NCI-H774 (cell line): ENCODE measurements around the gene AQP2.

Experiments
- DNase-seq: peaks from one replicate; lab custom pipeline; 2025; lab: John Stamatoyannopoulos, UW

Gene AQP2

DNA sequence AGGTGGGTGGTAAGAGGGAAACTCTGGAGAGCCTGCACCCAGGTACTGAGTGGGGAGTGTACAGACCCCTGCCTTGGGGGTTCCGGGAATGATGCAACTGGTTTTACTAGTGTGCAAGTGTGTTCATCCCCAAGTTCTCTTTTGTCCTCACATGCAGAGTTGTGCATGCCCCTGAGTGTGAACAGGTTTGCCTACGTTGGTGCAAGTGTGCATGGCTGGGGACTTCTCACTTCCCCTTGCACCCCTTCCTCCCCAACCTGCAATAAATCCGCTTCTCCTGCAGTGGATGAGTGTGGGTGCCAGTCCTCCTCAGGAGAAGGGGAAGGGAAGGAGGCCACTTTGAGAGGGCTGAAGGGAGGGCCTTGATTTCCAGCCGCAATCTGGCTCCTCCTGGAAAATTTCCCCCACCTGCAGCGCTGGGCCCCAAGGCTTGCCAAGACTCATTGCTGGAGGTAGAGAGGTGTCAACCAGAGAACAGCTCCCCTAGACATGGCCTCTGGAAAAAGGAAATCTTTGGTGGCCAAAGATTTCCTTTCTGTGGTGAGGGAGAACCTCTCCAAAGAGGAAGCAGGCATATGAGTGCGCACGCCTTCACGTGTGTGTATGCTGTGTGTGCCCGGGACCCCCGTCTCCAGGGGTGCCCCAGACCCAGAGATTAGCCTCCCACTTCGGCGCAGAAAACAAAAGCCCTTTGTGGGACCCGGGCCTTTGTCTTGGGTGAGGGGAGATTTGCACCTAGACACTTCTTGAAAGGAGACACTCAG lies 5.5 kb downstream of the AQP2 start:
- DNase-seq = no peak

DNA sequence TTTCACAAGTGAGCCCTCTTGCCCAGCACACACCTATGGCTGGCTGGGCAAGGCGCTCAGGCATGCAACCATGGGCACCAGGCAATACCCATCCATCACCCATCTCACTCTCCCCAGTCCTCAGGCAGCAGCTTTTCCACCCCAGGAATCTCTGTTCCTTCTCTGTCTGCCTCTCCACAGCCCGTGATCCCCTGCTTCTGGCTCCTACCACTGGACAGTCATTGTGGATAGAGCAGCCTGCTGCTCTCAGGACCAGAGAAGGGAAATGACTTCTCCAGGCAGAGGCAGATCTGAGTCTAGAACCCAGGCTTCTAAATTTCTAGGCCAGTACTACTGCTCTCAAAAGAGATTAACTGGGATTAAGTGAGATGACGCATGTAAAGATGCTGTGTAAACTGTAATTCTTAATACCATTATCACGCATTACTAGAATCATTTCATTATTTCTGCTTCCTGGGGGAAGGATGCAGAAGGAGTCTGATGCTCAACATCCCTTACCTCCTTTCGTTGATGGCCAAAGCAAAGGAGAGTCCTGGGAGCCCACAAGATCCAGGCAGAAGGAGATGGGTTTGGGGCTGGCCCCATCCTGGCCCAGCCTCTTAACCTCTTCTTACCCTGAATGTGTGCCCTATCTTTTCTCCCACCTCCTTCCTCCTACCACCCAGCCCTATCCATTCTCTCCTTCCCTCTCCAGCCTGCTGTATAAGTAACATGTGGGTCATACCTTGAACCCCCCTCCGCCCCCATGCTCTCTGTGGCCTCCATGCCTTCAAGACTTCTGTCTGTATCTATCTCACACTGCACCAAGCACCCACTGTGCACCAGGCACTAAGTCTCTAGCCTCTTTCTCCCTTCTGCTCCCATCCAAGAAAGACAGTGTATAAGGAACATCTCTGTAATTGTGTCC lies 6.4 kb downstream of the AQP2 start:
- no peak for DNase-seq

DNA sequence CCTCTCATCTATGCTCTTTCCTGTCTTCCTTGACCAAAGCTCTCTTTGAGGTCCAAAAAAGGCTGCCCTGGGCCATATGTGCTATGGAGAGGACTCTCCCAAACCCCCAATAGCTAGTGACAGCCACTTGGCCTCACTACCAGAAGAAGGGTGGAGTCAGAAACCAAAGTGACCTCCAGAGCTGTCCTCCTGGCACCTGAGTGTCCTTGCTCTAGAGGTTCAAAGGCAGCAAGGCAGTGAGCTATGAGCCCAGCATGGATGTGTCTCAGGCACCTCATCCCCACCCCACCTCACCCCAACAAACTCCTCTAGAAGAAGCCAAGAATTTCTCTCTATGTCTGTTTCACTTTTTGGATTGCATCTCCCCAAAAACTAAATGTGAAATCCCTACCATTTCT lies 7.0 kb downstream of the AQP2 start:
- no peak for DNase-seq

DNA sequence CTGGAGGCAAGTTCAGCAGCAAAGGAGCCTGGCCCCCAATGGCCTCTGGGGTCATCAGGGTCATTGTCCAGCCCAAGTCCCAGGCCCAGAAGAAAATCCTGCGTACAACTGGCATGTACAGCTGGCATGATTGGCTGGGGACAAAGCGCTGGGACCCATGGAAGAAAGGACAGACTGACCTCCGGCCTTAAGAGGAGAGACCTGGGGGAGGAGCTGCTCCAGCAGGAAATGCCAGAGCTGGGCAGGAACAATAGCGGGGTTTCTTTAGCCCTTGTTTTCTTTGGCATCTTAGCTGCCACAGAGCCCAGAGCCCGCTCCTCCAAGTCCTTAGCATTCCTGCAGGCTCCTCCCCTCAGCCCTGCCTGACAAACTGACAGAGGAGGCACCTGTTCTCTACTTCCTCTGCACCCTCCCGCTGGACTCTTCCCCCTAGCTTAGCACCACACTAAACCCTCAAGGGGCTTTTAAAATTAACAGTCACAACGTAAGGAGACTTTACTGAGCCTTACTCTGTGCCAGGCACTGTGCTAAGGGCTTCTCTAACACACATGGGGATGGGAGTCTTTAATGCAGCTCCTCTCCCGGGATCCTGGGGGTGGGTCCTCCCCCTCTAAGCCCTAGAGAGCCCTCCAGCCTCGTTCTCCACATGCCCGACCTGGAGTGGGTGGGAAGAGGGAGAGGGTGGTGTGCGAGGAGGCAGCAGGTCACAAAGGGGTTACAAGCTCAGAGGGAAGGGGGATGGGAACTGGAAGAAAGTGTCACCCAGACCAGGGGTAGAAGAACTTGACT lies 9.3 kb downstream of the AQP2 start:
- DNase-seq = no peak

DNA sequence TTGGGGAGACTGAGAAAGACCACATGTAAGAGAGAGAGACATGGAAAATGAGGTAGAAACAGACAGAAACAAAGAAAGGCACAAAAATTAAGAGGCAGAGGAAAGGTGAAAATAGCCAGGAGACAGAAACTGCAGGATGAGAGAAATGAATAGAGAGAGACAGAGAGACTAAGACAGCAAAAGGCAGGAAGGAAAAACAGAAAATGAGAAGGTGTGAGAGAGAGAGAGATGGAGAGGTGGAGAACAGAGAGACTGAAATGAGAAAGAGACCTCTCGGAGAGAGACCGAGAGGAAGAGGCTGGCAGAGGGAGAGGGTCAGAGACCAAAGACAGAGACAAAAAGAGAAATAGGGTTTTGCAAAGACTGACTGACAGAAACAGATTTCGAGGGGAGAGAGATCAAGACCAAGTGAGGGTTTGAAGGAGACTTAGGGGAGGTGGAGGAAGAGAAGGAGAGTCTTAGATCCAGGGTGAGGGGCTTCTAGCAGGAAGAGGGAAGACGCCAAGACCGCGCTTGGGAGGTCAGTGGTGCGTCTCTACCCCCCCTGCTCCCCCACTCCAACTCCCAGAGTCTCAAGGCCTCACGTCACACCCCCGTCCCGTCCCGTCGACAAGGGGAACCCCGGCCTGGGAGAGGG lies 10.1 kb downstream of the AQP2 start:
- DNase-seq = no peak

DNA sequence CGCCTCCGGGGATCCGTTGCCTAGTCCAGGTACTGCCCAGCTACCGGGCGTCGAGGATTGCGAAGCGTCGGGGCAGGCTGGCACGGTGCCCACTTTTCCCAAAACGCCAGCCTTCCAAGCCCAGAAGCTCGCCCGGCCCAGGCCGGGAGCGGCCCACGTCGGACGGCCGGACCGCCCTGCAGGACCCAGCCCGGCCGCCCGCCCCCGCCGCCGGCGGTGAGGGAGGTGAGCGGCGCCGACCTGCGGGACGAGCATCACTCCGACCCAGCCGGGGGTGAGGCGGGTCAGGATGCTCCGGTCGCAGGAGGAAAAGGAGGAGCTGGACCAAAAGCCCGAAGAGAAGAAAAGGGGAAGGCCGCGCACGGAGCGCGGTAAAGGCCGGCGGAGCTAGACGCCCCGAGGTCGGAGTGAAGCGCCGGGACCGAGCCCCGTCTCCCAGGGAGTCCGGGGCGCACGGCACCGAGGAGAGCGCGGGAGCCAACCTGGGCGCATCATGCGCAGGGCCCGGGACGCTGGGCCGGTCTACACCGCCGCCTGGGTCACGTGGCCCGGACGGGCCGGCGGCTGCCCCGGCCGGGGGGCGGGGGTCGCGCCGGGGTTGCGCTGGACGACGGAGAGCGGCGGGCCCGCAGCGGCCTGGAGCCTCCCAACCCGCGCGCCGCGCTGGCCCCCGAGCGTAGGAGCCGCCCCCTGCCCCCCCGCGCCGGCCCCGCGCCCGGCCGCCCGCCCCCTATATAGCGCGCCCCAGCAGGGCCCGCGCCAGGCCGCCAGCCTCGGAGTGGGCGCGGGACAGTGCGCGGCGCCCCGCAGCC lies 10.8 kb downstream of the AQP2 start, which contains the start of gene AQP5:
Gene AQP5 (plus strand): TSS at position 762 of the 812 bp plus-strand sequence. CDS start 146 bp downstream, outside the sequence.
- DNase-seq = no peak

DNA sequence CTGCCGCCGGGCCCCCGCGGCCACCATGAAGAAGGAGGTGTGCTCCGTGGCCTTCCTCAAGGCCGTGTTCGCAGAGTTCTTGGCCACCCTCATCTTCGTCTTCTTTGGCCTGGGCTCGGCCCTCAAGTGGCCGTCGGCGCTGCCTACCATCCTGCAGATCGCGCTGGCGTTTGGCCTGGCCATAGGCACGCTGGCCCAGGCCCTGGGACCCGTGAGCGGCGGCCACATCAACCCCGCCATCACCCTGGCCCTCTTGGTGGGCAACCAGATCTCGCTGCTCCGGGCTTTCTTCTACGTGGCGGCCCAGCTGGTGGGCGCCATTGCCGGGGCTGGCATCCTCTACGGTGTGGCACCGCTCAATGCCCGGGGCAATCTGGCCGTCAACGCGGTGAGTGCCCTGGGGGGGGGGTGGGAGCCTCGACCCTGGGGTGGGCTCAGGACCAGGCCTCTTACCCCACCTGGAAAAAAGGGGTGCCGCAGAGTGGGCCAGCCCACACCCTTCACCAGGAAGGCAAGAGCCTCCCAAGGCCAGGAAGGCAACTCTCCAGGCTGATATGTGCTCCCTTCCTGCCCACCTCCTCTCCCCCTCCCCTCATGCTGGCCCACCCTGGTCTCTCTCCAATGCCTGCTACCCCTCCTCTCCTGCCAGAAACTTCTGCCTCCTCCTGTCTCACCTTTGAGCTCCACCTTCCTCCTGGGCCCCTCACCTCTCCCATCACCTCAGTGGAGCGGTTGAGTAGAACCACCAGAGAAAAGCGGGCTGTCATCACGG lies 11.6 kb downstream of the AQP2 start:
- DNase-seq = no peak

DNA sequence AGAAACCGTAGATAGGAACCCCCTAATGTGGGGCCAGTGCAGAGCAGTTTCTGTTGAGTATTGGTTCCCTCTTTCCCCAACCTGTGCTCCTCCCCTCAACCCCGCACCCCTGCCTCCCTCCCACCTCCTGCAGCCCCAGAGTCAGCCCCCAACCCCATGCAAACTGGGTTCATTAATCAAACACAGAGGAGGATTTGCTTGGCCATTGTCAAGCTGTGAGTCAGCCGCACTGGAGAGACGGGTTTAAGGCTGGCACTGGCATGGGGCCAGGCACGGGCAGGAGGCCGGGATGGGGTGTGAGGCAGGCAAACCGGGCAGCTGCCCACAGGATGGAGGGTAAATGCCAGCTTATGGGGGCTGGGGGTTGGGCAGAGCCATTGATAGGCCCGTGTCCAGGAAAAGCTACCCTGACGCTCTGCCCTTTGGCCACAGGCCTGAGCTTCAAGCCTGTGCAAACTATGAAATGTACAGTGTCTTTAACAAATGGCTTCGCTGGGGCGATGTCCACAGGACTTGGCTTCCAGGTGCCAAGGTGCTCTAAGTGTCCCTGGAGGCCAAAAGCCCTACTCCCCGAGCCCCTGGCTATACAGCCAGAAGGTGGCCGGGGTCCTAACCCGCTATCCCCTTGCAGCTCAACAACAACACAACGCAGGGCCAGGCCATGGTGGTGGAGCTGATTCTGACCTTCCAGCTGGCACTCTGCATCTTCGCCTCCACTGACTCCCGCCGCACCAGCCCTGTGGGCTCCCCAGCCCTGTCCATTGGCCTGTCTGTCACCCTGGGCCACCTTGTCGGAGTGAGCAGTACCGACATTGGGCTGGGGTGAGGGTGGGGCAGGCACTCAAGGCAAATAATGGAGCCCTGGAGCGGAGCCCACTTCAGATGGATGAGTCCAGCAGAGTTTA lies 12.6 kb downstream of the AQP2 start:
- peak; percentile 61 for DNase-seq

DNA sequence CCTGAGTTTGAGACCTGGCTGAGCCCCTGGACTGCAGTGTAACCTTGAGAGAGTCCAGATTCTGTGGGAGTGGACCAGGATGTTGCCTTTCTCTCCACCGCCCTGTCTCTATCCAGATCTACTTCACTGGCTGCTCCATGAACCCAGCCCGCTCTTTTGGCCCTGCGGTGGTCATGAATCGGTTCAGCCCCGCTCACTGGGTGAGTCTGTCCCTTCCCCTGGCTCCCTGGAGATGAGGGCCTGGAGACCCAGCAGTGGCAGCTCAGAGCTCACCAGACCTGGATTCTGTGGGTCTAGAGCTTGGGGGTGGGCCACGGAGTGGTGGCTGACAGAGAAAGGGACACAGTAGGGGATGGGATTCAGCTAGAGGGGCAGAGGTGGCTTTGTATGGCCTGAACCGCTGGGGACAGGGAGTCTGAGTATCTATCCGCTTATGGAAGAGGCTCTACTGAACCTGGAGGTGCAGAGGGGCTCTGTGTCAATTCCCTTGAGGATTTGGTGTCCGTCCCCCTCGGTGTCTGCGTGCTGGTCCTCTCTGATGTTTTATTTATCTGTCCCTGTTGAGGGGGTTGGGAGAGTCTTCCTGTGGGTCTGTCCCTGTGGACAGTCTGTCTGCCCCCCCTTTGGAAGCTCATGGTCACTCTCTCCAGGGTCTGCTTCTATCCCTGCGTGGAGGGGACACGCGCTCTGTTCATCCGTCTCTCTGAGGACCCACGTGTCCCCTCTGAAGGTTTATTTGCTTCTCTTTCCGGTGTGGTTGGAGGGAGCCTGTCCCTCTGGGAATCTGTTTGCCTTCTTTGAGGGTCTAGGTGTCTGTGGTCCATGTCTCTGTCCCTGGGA lies 13.7 kb downstream of the AQP2 start:
- no peak for DNase-seq

DNA sequence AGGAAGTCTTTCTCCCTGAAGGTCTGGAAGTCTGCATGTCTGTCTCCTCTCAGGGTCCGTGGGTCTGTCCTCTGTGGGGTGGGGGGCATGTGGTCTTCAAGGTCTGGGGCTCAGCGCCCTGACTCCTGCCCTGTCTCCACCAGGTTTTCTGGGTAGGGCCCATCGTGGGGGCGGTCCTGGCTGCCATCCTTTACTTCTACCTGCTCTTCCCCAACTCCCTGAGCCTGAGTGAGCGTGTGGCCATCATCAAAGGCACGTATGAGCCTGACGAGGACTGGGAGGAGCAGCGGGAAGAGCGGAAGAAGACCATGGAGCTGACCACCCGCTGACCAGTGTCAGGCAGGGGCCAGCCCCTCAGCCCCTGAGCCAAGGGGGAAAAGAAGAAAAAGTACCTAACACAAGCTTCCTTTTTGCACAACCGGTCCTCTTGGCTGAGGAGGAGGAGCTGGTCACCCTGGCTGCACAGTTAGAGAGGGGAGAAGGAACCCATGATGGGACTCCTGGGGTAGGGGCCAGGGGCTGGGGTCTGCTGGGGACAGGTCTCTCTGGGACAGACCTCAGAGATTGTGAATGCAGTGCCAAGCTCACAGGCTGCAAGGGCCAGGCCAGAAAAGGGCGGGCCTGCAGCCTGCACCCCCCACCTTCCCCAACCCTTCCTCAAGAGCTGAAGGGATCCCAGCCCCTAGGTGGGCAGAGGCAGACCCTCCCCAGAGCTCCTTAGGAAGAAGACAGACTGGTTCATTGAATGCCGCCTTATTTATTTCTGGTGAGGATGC lies 14.5 kb downstream of the AQP2 start:
- DNase-seq = no peak

DNA sequence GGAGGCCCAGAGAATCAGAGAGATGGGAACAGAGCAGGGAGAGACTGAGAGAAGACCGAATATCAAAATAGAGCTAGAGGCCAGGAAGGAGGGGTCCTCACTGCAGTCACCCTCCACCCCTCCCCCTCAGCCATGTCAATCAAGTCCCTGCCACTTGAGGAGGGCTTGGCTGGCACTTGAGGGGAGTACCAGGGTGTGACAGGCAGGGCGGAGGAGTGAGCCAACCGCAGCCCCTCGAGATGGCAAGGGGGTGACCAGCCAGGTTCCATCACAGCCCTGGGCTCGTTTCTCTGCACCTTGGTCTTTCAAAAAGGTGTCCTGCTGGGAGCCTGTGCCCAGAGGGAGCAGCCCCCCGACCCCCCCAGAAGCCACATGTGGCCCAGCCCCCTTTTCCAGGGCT lies 15.3 kb downstream of the AQP2 start:
- no peak for DNase-seq

DNA sequence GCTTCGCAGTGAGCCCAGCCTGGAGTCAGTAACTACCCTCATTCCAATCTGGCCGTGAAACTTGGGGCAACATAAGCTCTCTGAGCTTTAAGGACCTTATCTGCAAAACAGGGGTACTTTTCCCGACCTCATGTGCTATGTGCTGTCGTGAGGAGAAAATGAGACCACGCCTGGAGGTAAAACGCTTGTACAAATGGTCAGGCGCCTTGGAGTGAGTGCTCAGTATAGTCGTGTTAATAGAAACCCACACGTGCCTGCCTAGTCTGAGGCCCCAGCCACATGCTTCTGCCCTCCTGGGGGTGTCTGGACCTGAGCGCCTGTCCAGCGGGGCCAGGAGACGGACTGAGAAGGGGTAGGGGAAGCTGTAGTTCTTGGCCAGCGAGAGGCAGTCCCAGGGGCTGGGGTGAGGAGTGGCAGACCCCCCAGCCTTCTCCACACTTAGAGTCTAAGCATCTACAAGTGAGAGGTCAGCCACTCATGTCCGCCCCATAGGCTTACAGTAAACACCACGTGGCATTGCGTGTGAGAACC lies 16.0 kb downstream of the AQP2 start:
- DNase-seq = no peak

DNA sequence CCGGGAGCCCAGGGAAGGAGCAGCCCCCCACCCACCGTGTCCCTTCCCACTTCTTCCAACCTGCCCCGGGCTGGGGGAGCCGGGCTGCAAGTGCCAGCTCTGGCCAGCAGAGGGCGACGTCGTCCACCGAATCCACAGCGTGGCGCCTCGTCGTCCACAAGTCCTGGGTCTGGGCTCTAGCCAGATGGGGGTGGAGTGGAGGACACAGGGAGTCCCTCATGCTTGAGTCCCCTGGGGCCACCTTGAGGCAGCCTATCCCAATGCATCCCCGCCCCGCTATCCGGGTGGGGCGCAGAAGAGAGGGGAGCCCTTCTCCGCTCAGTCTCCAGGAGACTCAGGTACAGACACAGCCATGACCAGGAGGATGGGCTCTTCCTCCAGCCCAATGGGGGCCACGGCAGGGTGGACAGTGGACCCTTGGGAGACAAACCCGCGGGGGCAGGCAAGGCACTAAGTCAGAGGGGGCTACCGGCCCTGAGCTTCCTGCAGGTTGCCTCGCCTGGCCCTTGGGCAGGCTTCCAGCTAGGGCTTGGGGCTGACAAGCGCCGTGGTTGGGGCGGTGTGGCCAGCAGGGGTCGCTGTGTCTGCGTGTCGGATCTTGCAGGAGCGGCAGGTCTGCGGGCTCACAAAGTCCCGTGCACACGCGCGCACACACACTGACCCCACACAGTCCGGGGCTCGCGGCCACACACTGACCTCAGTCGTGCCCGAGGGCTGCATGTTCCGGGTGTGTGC lies 16.7 kb downstream of the AQP2 start:
- peak; percentile 77 for DNase-seq

DNA sequence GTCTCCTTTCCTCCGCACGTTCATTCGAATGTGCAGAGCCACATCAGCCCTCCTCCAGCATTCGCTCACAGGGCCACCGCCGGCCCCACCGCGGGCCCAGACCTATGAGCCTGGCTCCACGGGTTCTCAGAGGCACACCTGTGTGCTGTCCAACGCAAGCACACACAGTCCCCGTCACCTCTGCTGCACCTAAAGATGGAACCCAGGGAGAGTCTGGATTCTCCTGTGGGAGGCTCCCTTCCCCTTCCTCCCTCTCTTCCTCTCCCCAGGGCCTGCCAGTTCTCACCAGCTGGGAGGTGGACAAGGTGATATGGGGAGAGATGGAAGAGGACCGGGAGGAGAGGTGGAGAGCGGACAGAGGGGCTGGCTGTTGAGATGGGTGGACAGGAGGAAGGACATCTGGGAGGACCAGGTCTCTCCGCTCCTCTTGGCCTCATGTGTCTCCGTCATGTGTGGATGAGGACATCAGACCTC lies 17.3 kb downstream of the AQP2 start:
- DNase-seq = no peak

DNA sequence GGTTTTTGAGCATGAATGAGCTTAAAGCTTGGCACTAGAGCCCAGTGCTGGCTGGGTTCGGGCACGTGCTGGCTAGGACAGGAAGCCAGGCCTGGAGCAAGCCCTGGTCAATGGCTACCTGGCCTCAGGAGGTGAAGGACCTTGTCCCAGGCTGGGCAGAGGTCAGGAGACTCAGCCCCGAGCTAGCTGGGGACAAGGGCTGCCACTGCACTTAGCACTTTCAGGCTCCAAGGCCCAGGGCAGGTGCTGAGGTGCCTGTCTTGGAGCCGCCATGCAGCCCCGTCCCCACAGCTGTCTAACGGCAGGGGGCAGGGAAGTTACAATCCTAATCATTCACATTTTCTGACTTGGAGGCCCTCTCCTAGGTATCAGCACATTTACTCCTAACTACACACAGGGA lies 17.9 kb downstream of the AQP2 start:
- no peak for DNase-seq

DNA sequence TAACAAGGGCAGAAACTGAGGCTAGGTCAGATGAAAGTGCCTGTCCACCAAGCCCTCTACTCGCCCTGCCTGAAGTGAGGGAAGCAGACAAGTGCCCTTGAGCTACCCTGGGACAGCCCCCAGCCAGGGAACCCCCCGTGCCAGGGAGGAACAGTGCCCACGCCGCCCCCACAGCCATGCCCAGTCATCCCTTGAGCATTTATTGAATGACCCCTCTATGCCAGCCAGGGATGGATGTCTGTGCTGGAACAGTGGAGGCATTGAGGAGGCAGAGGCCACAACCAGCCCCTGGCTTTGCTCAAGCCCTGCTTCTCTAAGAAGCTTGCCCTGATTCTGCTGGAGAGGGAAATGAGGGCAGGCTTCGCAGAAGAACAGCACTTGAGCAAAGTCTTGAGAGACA lies 18.5 kb downstream of the AQP2 start:
- DNase-seq = no peak
